Measurements from ENCODE around the gene ADM2.

Gene ADM2

DNA sequence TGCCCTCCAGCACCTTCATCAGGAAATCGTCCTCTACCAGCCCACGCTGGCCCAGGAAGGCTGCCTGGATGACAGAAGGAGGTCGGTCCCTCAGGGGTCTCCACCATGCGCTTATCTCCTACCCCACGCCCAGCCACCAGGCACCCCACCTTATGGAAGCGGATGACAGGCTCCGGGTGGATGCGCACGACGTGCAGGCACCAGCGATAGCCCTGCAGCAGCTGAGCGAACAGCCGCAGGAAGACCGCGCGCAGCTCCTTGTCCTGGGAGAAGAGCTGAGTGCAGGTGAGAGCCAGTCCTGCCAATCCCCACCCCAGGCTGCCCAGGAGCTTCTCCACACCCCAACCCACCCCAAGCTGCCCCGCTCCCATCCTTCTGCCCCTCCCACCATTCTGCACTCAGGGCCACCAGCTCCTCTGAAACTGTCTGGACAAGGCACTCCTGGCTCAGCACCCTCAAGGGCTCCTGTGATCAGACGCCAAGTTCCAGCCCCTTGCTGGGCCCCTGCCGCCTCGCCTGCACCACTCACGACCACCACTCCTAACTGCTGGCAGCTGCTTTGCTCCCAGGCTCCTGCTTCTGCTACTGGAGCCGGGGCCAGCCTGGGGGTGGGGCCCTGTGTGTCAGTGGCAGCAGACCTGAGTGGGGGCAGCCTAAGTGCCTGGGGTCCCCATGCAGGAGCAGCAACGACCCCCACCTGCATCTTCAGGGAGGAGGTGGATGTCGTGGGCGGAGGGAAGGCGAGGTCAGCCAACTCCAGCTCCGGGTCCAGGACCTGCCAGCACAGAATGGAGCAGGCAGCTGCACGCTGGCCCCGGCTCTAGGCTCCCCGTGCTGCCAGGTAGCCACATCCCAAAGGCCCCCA, 16.0 kb upstream of the ADM2 start:
- H3F3A ChIP-seq (ENCODE audit: insufficient read depth, low read length), result peaks cover 13% of the 10 kb centered on the region
- H3K4me2 ChIP-seq (ENCODE audit: low read depth, low read length), result no peak overlapping the region
- no peak overlapping the region for H2AFZ ChIP-seq (ENCODE audit: low read length)
- no peak for DNase-seq
- no peaks in the 10 kb centered on the region for H3K9me2 ChIP-seq (replicated peaks; ENCODE audit: insufficient read depth, low read length)
- H3K9ac ChIP-seq (ENCODE audit: low read length), result no peak overlapping the region
- H3K79me2 ChIP-seq (ENCODE audit: low read length), result peaks cover 31% of the 10 kb centered on the region
- H3K9me3 ChIP-seq (replicated peaks; ENCODE audit: insufficient read depth, low read length), result no peaks in the 10 kb centered on the region
- H3K4me3 ChIP-seq (ENCODE audit: low read length), result no peak overlapping the region
- TF ChIP-seq EZH2phosphoT487 (IDR thresholded peaks at IDR 0.05; ENCODE audit: low read length), result no peak
- TF ChIP-seq EZH2 (optimal IDR thresholded peaks at IDR 0.05; ENCODE audit: low read depth, low read length), result no peak
- TF ChIP-seq, protein P1, sequence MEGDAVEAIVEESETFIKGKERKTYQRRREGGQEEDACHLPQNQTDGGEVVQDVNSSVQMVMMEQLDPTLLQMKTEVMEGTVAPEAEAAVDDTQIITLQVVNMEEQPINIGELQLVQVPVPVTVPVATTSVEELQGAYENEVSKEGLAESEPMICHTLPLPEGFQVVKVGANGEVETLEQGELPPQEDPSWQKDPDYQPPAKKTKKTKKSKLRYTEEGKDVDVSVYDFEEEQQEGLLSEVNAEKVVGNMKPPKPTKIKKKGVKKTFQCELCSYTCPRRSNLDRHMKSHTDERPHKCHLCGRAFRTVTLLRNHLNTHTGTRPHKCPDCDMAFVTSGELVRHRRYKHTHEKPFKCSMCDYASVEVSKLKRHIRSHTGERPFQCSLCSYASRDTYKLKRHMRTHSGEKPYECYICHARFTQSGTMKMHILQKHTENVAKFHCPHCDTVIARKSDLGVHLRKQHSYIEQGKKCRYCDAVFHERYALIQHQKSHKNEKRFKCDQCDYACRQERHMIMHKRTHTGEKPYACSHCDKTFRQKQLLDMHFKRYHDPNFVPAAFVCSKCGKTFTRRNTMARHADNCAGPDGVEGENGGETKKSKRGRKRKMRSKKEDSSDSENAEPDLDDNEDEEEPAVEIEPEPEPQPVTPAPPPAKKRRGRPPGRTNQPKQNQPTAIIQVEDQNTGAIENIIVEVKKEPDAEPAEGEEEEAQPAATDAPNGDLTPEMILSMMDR (IDR thresholded peaks at IDR 0.05; ENCODE audit: low read length), result no peak
- H4K20me1 ChIP-seq (ENCODE audit: insufficient read depth, low read length), result no peaks in the 10 kb centered on the region
- H3K27me3 ChIP-seq (replicated peaks; ENCODE audit: insufficient read depth, low read length), result no peaks in the 10 kb centered on the region
- no peak overlapping the region for H3K27ac ChIP-seq (ENCODE audit: low read length)
- no peaks in the 10 kb centered on the region; the same call in none of the 2 replicates for H3K36me3 ChIP-seq (replicated peaks; ENCODE audit: insufficient read depth, low read length)
- peaks cover 13% of the 10 kb centered on the region for H3K4me1 ChIP-seq (ENCODE audit: low read length)

DNA sequence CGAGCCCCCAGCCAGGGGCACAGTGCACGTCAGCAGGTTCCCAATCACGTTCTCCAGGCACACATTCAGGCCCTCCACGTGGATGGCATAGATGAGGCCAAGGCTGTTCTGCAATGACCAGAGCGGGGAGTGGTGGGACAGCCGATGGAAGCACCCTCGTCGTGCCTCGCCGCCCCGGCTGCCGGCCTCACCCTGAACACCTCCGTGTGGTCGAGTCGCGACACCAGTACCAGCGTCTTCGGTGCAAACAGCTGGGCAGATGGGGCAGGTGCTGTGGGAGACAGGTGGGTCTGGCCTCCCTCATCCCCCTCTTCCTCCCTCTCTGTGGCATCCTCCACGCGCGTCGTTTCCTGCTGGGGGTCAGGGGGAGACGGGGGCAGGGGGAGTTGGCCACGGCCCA, 14.0 kb upstream of the ADM2 start:
- H3K27me3 ChIP-seq (replicated peaks; ENCODE audit: insufficient read depth, low read length), result no peaks in the 10 kb centered on the region
- peaks cover 51% of the 10 kb centered on the region for H3K79me2 ChIP-seq (ENCODE audit: low read length)
- peaks cover 23% of the 10 kb centered on the region for H3F3A ChIP-seq (ENCODE audit: insufficient read depth, low read length)
- no peak overlapping the region for H3K27ac ChIP-seq (ENCODE audit: low read length)
- H3K36me3 ChIP-seq (replicated peaks; ENCODE audit: insufficient read depth, low read length), result no peaks in the 10 kb centered on the region; the same call in 1 of the 2 replicates
- no peaks in the 10 kb centered on the region for H3K9me3 ChIP-seq (replicated peaks; ENCODE audit: insufficient read depth, low read length)
- H3K9ac ChIP-seq (ENCODE audit: low read length), result no peak overlapping the region
- H3K4me3 ChIP-seq (ENCODE audit: low read length), result no peak overlapping the region
- no peaks in the 10 kb centered on the region for H4K20me1 ChIP-seq (ENCODE audit: insufficient read depth, low read length)
- DNase-seq, result no peak
- H3K9me2 ChIP-seq (replicated peaks; ENCODE audit: insufficient read depth, low read length), result no peaks in the 10 kb centered on the region
- H3K4me1 ChIP-seq (ENCODE audit: low read length), result peaks cover 34% of the 10 kb centered on the region
- H2AFZ ChIP-seq (ENCODE audit: low read length), result no peak overlapping the region
- TF ChIP-seq, protein P1 (IDR thresholded peaks at IDR 0.05; ENCODE audit: low read length), result no peak
- TF ChIP-seq EZH2phosphoT487 (IDR thresholded peaks at IDR 0.05; ENCODE audit: low read length), result no peak
- no peak for TF ChIP-seq EZH2 (optimal IDR thresholded peaks at IDR 0.05; ENCODE audit: low read depth, low read length)
- H3K4me2 ChIP-seq (ENCODE audit: low read depth, low read length), result no peak overlapping the region

DNA sequence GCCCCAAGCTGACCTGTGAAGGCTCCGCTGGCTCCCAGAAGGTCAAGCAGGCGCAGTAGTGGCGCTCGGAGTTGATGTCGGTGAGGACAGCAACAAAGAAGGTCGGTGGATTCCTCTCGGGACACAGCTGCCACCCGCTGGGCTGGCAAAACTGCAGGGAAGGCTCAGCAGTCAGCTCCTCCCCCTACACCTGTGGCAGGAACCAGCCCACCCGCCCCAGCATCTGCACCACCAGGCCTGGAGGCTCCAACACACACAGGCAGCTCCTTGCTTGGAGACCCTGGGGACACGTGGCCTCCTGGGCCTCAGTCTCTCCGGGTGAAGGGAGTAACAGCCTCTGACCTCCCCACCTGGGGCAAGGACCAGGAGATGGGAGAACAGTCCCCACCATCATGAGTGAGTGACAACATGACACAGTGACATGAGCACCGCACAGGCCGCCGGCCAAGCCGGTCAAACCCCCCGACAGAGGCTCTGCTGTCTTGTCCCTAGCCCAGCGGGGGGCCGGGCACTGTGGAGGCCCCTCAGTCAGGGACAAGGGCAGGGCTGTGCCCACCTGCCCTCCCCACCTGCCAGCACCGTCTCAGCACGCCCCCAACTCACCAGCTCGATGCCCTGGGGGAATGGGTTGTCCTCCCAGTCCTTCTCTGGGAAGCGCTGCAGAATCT, 13.4 kb upstream of the ADM2 start:
- TF ChIP-seq EZH2 (optimal IDR thresholded peaks at IDR 0.05; ENCODE audit: low read depth, low read length), result no peak
- TF ChIP-seq, protein P1 (IDR thresholded peaks at IDR 0.05; ENCODE audit: low read length), result no peak
- TF ChIP-seq EZH2phosphoT487 (IDR thresholded peaks at IDR 0.05; ENCODE audit: low read length), result no peak
- Histone ChIP-seq H3K9me3 (replicated peaks; ENCODE audit: insufficient read depth, low read length) (no peaks in the 10 kb centered on the region), H3F3A (ENCODE audit: insufficient read depth, low read length) (peaks cover 23% of the 10 kb centered on the region), H3K27ac (ENCODE audit: low read length) (no peak overlapping the region), H3K4me2 (ENCODE audit: low read depth, low read length) (no peak overlapping the region), H3K27me3 (replicated peaks; ENCODE audit: insufficient read depth, low read length) (no peaks in the 10 kb centered on the region), H3K9me2 (replicated peaks; ENCODE audit: insufficient read depth, low read length) (no peaks in the 10 kb centered on the region), H3K79me2 (ENCODE audit: low read length) (peaks cover 57% of the 10 kb centered on the region), H3K4me1 (ENCODE audit: low read length) (peaks cover 39% of the 10 kb centered on the region), H2AFZ (ENCODE audit: low read length) (no peak overlapping the region), H3K9ac (ENCODE audit: low read length) (no peak overlapping the region), H3K36me3 (replicated peaks; ENCODE audit: insufficient read depth, low read length) (no peaks in the 10 kb centered on the region; the same call in 1 of the 2 replicates), H4K20me1 (ENCODE audit: insufficient read depth, low read length) (no peaks in the 10 kb centered on the region), H3K4me3 (ENCODE audit: low read length) (no peak overlapping the region)
- DNase-seq, result no peak
